ENCODE measurements around the gene MAML3.

MAML3 gene

DNA sequence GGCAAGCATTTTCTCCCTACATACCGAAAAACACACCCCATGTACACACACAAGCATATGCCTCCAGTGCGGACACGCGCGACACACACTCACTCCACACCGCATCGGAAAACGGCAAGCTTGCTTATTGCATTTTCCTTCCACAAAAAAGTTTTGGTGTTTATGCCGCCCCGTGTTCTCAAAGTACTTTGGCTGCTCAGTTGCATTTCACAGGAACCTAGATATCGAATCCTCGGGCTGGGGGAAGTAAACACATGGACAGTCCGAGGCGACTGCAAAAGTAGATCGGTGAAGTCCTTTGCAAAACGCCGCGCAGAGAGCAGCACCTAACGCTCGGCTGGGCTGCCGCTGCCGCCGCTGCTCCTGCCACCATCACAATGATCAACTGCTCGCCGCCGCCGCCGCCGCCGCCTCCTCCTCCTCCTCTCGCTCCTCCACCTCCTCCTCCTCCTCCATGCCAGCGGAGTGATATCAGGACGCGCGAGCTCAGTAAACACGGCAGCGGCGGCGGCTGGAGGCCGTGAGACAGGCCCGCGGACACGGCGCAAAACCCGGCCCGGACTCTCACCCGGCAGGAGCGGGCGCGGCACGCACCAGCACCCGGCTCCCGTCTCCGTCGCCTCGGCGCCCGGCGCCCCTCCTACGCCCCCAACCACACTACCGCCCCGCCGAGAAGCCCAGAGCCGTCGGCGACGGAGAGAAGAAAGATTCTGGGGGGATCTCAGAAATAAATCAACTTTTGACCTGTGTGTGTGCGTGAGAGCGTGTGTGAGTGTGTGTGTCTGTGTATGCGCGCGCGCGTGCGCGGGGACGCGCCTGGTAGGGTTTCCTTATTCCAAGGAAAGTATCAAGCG lies at the start of gene MAML3:
Gene MAML3, minus strand, starts transcription at position 467 of the 854 bp plus-strand sequence. CDS start 857 bp downstream, outside the sequence.
- no peak within 1 kb of the TSS for H3K27ac ChIP-seq (ENCODE audit: low read length)
- peak within 1 kb of the TSS; percentile 81 for H3K4me3 ChIP-seq (ENCODE audit: low read length)
- H3K36me3 ChIP-seq (ENCODE audit: insufficient read depth, low read depth, low read length) = no peaks in the 10 kb centered on the region
- H3K9me3 ChIP-seq (ENCODE audit: insufficient read depth, low read depth, low read length) = no peaks in the 10 kb centered on the region
- H3K27me3 ChIP-seq (ENCODE audit: insufficient read depth, low read length) = peaks cover 14% of the 10 kb centered on the region; the same call in 1 of the 2 replicates
- H3K9ac ChIP-seq (ENCODE audit: low read depth, low read length) = peak within 1 kb of the TSS; percentile 86; the same call in 1 of the 2 replicates
- H3K4me1 ChIP-seq (ENCODE audit: insufficient read depth, low read length) = peaks cover 7% of the 10 kb centered on the region; the same call in 1 of the 2 replicates

DNA sequence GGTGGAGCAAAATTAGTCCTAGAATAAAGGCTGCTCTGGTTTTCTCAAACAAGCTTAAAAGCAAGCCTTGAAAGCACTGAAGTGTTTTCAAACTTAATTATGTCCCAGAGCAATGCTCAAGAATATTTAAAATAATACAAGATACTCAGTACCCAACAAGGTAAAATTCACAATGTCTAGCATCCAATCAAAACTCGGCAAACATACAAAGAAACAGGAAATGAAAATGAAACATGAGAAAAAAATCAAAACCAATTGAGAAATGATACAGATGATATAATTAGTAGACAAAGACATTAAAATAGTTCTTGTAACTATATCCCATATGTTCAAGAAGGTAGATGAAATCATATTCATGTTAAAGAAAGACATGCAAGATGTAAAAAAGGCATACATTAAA lies 45.0 kb upstream of the MAML3 start:
- no peaks in the 10 kb centered on the region for H3K9me3 ChIP-seq (ENCODE audit: insufficient read depth, low read depth, low read length)
- H3K27ac ChIP-seq (ENCODE audit: low read length) = no peak overlapping the region
- H3K27me3 ChIP-seq (ENCODE audit: insufficient read depth, low read length) = no peaks in the 10 kb centered on the region
- no peaks in the 10 kb centered on the region for H3K4me1 ChIP-seq (ENCODE audit: insufficient read depth, low read length)
- H3K36me3 ChIP-seq (ENCODE audit: insufficient read depth, low read depth, low read length) = no peaks in the 10 kb centered on the region
- no peak overlapping the region for H3K4me3 ChIP-seq (ENCODE audit: low read length)
- H3K9ac ChIP-seq (ENCODE audit: low read depth, low read length) = no peak overlapping the region

DNA sequence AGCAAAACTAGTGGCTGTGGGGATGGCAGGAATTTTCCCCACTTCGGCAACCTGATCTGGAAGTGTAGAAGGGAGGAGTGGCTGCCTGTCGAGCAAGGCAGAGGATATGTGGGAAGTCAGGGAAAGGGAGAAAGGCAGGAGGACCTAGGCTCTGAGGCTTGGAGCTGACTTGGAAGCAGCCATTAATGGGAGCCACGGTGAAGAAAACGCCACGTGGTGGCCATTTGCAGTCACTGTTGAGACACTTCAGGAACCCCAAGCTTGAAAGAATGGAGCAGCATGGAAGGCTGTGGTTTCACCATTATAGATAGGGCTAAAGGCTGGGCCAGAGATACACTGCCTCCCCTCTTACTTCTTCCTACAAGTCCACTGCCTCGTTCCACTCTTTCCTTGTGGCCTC lies 41.8 kb upstream of the MAML3 start:
- Histone ChIP-seq H3K27ac (ENCODE audit: low read length) (no peak overlapping the region), H3K9me3 (ENCODE audit: insufficient read depth, low read depth, low read length) (no peaks in the 10 kb centered on the region), H3K4me3 (ENCODE audit: low read length) (no peak overlapping the region), H3K27me3 (ENCODE audit: insufficient read depth, low read length) (no peaks in the 10 kb centered on the region), H3K9ac (ENCODE audit: low read depth, low read length) (no peak overlapping the region), H3K4me1 (ENCODE audit: insufficient read depth, low read length) (no peaks in the 10 kb centered on the region), H3K36me3 (ENCODE audit: insufficient read depth, low read depth, low read length) (no peaks in the 10 kb centered on the region)

DNA sequence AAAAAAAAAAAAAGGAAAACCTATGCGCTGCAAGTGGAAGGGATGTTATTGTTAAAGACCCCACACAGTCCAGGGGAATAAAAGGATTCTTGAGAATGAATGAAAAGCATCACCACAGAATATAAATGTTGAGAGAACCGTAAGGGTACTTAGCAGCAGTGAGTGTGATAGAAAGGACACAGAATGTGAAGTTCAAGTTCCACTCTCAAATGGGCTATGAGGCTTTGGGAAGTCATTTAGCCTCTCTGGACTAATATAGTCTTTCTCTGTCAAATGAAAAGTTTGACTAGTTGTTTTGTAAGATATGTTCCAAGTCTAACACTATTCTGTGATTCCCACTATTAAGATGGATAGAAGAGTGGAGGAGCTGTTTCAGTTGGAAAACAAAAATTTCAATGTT lies 35.8 kb upstream of the MAML3 start:
- Histone ChIP-seq H3K9me3 (ENCODE audit: insufficient read depth, low read depth, low read length) (no peaks in the 10 kb centered on the region), H3K9ac (ENCODE audit: low read depth, low read length) (no peak overlapping the region), H3K27me3 (ENCODE audit: insufficient read depth, low read length) (no peaks in the 10 kb centered on the region), H3K4me1 (ENCODE audit: insufficient read depth, low read length) (no peaks in the 10 kb centered on the region), H3K27ac (ENCODE audit: low read length) (no peak overlapping the region), H3K36me3 (ENCODE audit: insufficient read depth, low read depth, low read length) (no peaks in the 10 kb centered on the region), H3K4me3 (ENCODE audit: low read length) (no peak overlapping the region)

DNA sequence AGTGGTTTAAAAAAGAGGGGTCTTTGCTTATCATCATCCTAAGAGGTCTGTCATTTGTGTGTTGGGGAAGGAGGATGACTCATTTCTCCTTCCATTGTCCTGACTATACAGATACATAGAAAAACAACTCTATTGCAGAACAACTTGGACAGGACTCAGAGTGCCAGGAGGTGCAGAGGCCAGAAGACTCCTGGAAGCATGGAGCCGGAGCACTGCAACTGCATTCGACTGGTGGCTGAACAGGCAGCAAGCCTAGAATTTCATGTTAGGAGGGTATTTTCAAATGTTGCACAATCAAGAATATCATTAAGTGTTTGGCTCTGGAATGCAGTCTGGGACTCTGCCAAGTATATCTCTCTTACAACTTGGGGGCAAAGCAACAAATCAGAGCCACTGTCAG lies 35.0 kb upstream of the MAML3 start:
- Histone ChIP-seq H3K9me3 (ENCODE audit: insufficient read depth, low read depth, low read length) (no peaks in the 10 kb centered on the region), H3K4me3 (ENCODE audit: low read length) (no peak overlapping the region), H3K27me3 (ENCODE audit: insufficient read depth, low read length) (no peaks in the 10 kb centered on the region), H3K36me3 (ENCODE audit: insufficient read depth, low read depth, low read length) (no peaks in the 10 kb centered on the region), H3K9ac (ENCODE audit: low read depth, low read length) (no peak overlapping the region), H3K4me1 (ENCODE audit: insufficient read depth, low read length) (no peaks in the 10 kb centered on the region), H3K27ac (ENCODE audit: low read length) (no peak overlapping the region)

DNA sequence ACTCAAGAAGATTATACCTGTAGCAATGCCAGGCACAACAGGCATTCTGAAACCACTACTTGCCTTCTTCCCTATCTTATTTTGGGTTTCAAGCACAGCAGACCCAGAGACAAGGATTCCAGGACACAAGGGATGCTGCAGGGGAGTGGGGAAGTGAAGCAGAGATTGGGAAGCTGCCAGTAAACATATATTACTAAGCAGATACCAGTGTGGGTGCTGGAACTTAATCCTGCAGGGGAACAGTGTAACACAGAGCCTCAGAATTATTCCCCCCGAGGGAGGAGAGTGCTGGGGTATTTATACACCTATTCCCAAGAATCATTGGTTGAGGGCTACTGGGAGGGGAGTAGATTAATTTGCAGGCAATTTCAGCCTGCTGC lies 33.3 kb upstream of the MAML3 start:
- no peaks in the 10 kb centered on the region for H3K9me3 ChIP-seq (ENCODE audit: insufficient read depth, low read depth, low read length)
- no peaks in the 10 kb centered on the region for H3K36me3 ChIP-seq (ENCODE audit: insufficient read depth, low read depth, low read length)
- no peaks in the 10 kb centered on the region for H3K4me1 ChIP-seq (ENCODE audit: insufficient read depth, low read length)
- H3K27me3 ChIP-seq (ENCODE audit: insufficient read depth, low read length) = no peaks in the 10 kb centered on the region
- no peak overlapping the region for H3K27ac ChIP-seq (ENCODE audit: low read length)
- H3K4me3 ChIP-seq (ENCODE audit: low read length) = no peak overlapping the region
- H3K9ac ChIP-seq (ENCODE audit: low read depth, low read length) = no peak overlapping the region

DNA sequence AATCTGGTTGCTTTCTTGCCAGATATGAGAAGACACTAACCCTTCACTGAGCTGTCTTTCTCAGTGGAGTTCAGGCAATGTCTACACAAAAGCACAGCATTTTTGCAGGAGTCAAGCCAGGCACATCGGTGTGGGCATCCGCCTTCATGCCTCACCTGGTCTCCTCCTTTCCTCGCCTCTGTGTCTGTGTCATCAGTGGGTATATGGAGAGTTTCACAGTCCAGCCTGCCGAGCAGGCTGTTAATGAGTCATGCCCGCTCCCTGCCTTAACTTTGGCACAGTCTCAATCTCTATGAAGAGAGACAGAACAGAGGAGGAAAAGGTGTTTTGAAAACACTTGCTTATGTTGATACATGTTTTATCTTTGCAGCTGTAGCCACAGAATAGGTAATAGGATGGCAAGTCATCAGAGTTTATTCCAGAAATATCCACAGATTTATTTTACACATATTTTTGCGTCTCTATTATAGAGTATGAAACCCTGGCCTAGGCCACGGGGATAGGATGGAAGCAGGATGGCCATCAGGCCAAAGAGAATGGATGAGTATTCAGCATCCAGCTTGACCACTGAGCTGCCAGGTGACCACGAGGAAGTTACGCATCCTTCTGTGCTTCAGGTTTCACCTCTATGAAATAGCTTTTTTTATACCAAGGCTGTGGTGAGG lies 32.8 kb upstream of the MAML3 start:
- H3K27me3 ChIP-seq (ENCODE audit: insufficient read depth, low read length) = no peaks in the 10 kb centered on the region
- H3K9me3 ChIP-seq (ENCODE audit: insufficient read depth, low read depth, low read length) = no peaks in the 10 kb centered on the region
- no peaks in the 10 kb centered on the region for H3K4me1 ChIP-seq (ENCODE audit: insufficient read depth, low read length)
- no peaks in the 10 kb centered on the region for H3K36me3 ChIP-seq (ENCODE audit: insufficient read depth, low read depth, low read length)
- H3K27ac ChIP-seq (ENCODE audit: low read length) = no peak overlapping the region
- H3K9ac ChIP-seq (ENCODE audit: low read depth, low read length) = no peak overlapping the region
- H3K4me3 ChIP-seq (ENCODE audit: low read length) = no peak overlapping the region

DNA sequence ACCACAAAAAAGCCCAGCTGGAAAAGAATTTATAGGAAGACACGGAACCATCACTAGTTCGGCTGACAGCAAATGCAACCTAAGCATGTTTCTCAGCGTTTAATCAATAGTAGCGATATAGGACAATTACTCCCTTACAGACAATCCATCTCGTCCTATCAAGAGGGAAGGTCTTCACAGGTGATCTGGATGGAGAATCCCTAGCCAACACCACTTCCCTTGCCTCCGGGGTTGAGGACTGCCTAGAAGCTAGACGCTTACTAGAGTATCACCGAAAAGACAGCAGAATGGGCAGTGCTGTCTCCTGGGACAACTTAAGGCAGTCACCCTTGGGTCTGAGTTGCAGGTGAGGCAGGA lies 32.1 kb upstream of the MAML3 start:
- Histone ChIP-seq H3K36me3 (ENCODE audit: insufficient read depth, low read depth, low read length) (no peaks in the 10 kb centered on the region), H3K27ac (ENCODE audit: low read length) (no peak overlapping the region), H3K27me3 (ENCODE audit: insufficient read depth, low read length) (no peaks in the 10 kb centered on the region), H3K4me3 (ENCODE audit: low read length) (no peak overlapping the region), H3K9ac (ENCODE audit: low read depth, low read length) (no peak overlapping the region), H3K9me3 (ENCODE audit: insufficient read depth, low read depth, low read length) (no peaks in the 10 kb centered on the region), H3K4me1 (ENCODE audit: insufficient read depth, low read length) (no peaks in the 10 kb centered on the region)

DNA sequence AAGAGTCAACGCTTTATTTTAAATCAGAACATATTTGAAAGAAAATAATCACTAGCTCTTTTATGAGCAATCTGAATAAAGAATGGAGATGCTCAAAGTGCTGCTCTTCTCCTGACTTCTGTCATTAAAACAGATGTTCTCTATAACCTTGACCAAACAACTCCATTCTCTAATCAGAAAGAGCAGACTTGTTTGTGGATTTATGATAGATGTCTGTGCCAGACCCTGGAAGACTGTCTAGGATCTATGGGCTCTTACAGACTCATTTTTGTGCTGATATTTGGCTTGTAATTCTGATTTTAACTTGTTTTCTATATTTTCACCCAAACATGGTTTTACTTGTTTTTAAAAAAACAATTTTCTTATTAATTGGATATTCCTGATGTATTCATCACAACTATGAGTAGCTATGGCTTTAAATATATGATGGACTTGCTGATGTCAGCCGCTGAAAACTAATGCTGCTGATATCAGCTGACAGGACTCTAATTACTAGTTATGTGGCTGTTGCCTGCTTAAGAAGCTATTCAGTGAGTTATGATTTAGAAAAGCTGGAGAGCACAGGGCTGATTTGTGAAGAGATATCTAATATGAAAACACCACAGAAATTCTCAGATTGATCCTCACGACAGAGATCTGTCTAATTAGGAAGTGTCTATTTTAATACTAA lies 31.6 kb upstream of the MAML3 start:
- Histone ChIP-seq H3K27me3 (ENCODE audit: insufficient read depth, low read length) (no peaks in the 10 kb centered on the region), H3K27ac (ENCODE audit: low read length) (no peak overlapping the region), H3K4me3 (ENCODE audit: low read length) (no peak overlapping the region), H3K36me3 (ENCODE audit: insufficient read depth, low read depth, low read length) (no peaks in the 10 kb centered on the region), H3K4me1 (ENCODE audit: insufficient read depth, low read length) (no peaks in the 10 kb centered on the region), H3K9me3 (ENCODE audit: insufficient read depth, low read depth, low read length) (no peaks in the 10 kb centered on the region), H3K9ac (ENCODE audit: low read depth, low read length) (no peak overlapping the region)

DNA sequence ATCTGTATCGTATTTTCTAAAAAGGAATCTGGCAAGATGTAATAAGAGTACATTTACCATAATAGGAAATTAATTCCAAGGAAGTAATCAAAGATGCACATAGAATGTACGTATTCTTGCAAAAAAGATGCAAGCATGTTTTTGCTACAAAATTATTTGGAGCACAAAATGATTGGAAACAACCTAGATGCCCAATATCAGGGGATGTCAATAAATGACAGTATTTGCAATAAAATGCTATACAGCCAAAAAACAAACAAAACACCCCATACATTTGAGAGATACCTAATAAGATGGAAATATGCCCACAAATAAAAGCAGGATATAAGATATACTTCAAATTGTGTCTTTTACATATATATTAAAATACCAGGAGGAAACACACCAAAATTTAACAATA lies 29.3 kb upstream of the MAML3 start:
- Histone ChIP-seq H3K27me3 (ENCODE audit: insufficient read depth, low read length) (no peaks in the 10 kb centered on the region), H3K9me3 (ENCODE audit: insufficient read depth, low read depth, low read length) (no peaks in the 10 kb centered on the region), H3K27ac (ENCODE audit: low read length) (no peak overlapping the region), H3K4me1 (ENCODE audit: insufficient read depth, low read length) (no peaks in the 10 kb centered on the region), H3K9ac (ENCODE audit: low read depth, low read length) (no peak overlapping the region), H3K36me3 (ENCODE audit: insufficient read depth, low read depth, low read length) (no peaks in the 10 kb centered on the region), H3K4me3 (ENCODE audit: low read length) (no peak overlapping the region)

DNA sequence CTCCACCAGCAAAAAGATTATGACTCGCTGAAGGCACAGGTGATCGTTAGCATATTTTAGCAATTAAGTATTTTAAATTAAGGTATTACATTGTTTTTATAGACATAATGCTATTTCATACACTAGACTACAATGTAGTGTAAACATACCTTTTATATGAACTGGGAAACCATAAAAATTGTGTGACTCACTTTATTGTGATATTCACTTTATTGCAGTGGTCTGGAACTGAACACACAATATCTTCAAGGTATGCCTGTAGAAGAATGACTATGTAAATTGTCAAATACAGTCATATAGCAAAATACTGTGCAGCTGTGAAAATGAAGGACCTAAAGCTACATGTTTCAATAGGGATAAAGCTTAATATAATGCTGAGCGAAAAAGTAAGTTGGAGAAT lies 26.6 kb upstream of the MAML3 start:
- no peak overlapping the region for H3K4me3 ChIP-seq (ENCODE audit: low read length)
- H3K4me1 ChIP-seq (ENCODE audit: insufficient read depth, low read length) = no peaks in the 10 kb centered on the region
- H3K27ac ChIP-seq (ENCODE audit: low read length) = no peak overlapping the region
- H3K9me3 ChIP-seq (ENCODE audit: insufficient read depth, low read depth, low read length) = no peaks in the 10 kb centered on the region
- H3K27me3 ChIP-seq (ENCODE audit: insufficient read depth, low read length) = no peaks in the 10 kb centered on the region
- H3K9ac ChIP-seq (ENCODE audit: low read depth, low read length) = no peak overlapping the region
- H3K36me3 ChIP-seq (ENCODE audit: insufficient read depth, low read depth, low read length) = no peaks in the 10 kb centered on the region

DNA sequence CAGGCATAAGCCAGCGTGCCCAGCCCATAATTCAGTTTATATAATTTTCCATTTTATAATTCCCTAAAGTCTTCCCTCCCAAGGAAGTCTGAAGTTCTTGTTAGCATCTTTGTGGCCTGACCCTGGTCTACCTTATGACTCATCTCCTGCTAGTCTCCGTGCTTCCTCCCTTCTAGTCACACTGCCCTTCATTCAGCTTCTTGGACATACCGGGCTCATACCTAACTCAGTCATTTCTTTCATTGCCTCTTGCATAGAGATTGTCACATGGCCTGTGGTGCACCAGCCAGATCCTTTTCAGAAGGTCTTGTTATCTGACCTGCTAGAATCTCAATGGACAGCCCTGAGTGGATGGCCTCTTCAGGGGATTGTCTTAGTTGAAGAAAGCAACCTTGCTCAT lies 22.8 kb upstream of the MAML3 start:
- Histone ChIP-seq H3K36me3 (ENCODE audit: insufficient read depth, low read depth, low read length) (no peaks in the 10 kb centered on the region), H3K4me1 (ENCODE audit: insufficient read depth, low read length) (no peaks in the 10 kb centered on the region), H3K9ac (ENCODE audit: low read depth, low read length) (no peak overlapping the region), H3K27ac (ENCODE audit: low read length) (no peak overlapping the region), H3K4me3 (ENCODE audit: low read length) (no peak overlapping the region), H3K27me3 (ENCODE audit: insufficient read depth, low read length) (no peaks in the 10 kb centered on the region), H3K9me3 (ENCODE audit: insufficient read depth, low read depth, low read length) (no peaks in the 10 kb centered on the region)

All from iPS-20b (cell line).